ENCODE measurements around the gene WWOX. TPM values are rescaled to one million over a fixed set of nuclear protein-coding genes. Genes with fewer than 3 reads are reported as not detected.

Gene WWOX
- total and polyA plus RNA-seq, 2 of the 4 experiments (the other 2 are of a cell fraction), result 2.7 to 5.4 TPM

DNA sequence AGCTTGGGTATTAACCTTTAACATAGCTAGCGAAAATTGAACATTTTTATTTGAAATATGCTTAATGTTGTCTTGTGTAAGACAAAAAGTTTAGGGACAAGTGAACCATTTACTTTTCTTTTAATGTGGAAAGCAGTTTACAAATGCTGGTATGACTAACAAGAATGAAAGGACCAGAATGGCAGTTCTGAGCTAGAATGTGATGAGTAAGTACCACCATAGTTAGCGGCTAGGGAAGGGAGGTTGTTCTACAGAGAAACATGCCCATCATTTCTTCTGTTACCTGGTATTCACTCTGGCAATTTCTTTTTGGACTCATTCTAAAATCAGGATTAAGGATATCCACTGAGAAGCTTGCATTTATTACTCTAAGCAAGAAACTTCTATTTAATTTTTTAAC, 121.1 kb downstream of the WWOX start:
- Histone ChIP-seq H3K4me1 (ENCODE audit: control insufficient read depth, insufficient read depth, low read length) (no peaks in the 10 kb centered on the region), H4K8ac (ENCODE audit: low read depth in 2 of 2, low read length in 2 of 2) (no peak overlapping the region), H3K27me3 (ENCODE audit: control insufficient read depth, insufficient read depth, low read length) (no peaks in the 10 kb centered on the region), H3K9me1 (ENCODE audit: insufficient read depth, low read length) (no peaks in the 10 kb centered on the region), H3K27ac (ENCODE audit: insufficient read depth, low read length) (no peak overlapping the region), H3K23ac (ENCODE audit: low read depth, low read length) (no peak overlapping the region), H3K36me3 (ENCODE audit: control insufficient read depth, insufficient read depth, low read length) (no peaks in the 10 kb centered on the region), H2AK5ac (ENCODE audit: low read depth, low read length) (no peak overlapping the region), H3K18ac (ENCODE audit: low read depth, low read length) (no peak overlapping the region), H4K20me1 (ENCODE audit: insufficient read depth, low read length) (no peaks in the 10 kb centered on the region), H4K91ac (ENCODE audit: insufficient read depth, low read depth, low read length) (no peak overlapping the region), H3K4ac (ENCODE audit: low read depth, low read length) (no peak overlapping the region), H3K56ac (ENCODE audit: extremely low read depth, insufficient read depth, low read length) (no peak overlapping the region), H2BK5ac (ENCODE audit: low read depth, low read length, poor library complexity, severe bottlenecking) (no peak overlapping the region), H2AK9ac (replicated peaks; ENCODE audit: low read depth, low read length, poor library complexity) (no peak overlapping the region), H2BK20ac (ENCODE audit: low read depth, low read length) (no peak overlapping the region), H3K4me2 (ENCODE audit: low read depth, low read length) (no peak overlapping the region), H4K5ac (ENCODE audit: low read depth, low read length) (no peak overlapping the region), H3K14ac (replicated peaks; ENCODE audit: low read depth, low read length) (no peak overlapping the region), H3K4me3 (ENCODE audit: insufficient read depth, low read depth, low read length) (no peak overlapping the region), H2BK120ac (ENCODE audit: low read depth, low read length) (no peak overlapping the region), H2BK15ac (ENCODE audit: low read depth, low read length) (no peak overlapping the region), H3K9ac (ENCODE audit: low read depth, low read length) (no peak overlapping the region), H2AFZ (replicated peaks; ENCODE audit: low read length, poor library complexity) (no peak overlapping the region), H3K79me1 (ENCODE audit: low read depth in 1 of 2, low read length in 2 of 2) (no peaks in the 10 kb centered on the region), H3K9me3 (ENCODE audit: control insufficient read depth, insufficient read depth, low read length) (no peaks in the 10 kb centered on the region)
- dilution Hi-C loops (cut with HindIII; ENCODE audit: low sequenced_read_pairs, unreplicated experiment), result no loop called here
- ATAC-seq (ENCODE audit: low read depth), result no peak
- no peak for DNase-seq
- TF ChIP-seq, protein P1, sequence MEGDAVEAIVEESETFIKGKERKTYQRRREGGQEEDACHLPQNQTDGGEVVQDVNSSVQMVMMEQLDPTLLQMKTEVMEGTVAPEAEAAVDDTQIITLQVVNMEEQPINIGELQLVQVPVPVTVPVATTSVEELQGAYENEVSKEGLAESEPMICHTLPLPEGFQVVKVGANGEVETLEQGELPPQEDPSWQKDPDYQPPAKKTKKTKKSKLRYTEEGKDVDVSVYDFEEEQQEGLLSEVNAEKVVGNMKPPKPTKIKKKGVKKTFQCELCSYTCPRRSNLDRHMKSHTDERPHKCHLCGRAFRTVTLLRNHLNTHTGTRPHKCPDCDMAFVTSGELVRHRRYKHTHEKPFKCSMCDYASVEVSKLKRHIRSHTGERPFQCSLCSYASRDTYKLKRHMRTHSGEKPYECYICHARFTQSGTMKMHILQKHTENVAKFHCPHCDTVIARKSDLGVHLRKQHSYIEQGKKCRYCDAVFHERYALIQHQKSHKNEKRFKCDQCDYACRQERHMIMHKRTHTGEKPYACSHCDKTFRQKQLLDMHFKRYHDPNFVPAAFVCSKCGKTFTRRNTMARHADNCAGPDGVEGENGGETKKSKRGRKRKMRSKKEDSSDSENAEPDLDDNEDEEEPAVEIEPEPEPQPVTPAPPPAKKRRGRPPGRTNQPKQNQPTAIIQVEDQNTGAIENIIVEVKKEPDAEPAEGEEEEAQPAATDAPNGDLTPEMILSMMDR (conservative IDR thresholded peaks at IDR 0.05; ENCODE audit: low read depth, low read length), result no peak
- no peak for TF ChIP-seq CEBPB (IDR thresholded peaks at IDR 0.05; ENCODE audit: low read depth, low read length)
- TF ChIP-seq CHD1 (IDR thresholded peaks at IDR 0.05; ENCODE audit: low read depth, low read length), result no peak
- TF ChIP-seq POLR2A (IDR thresholded peaks at IDR 0.05; ENCODE audit: low read depth, low read length), result no peak
- no peak for TF ChIP-seq FOS (IDR thresholded peaks at IDR 0.05; ENCODE audit: low read depth, low read length)
- TF ChIP-seq, protein P2, sequence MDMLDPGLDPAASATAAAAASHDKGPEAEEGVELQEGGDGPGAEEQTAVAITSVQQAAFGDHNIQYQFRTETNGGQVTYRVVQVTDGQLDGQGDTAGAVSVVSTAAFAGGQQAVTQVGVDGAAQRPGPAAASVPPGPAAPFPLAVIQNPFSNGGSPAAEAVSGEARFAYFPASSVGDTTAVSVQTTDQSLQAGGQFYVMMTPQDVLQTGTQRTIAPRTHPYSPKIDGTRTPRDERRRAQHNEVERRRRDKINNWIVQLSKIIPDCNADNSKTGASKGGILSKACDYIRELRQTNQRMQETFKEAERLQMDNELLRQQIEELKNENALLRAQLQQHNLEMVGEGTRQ (IDR thresholded peaks at IDR 0.05; ENCODE audit: low read depth, low read length), result no peak
- no peak for TF ChIP-seq NFE2L2 (IDR thresholded peaks at IDR 0.05; ENCODE audit: low read depth, low read length)
- no peak for TF ChIP-seq RAD21 (IDR thresholded peaks at IDR 0.05; ENCODE audit: low read length)
- TF ChIP-seq SMC3 (IDR thresholded peaks at IDR 0.05; ENCODE audit: low read depth, low read length), result no peak
- no peak for TF ChIP-seq RFX5 (IDR thresholded peaks at IDR 0.05; ENCODE audit: low read depth, low read length)
- no peak for TF ChIP-seq BHLHE40 (IDR thresholded peaks at IDR 0.05; ENCODE audit: low read depth, low read length)
- TF ChIP-seq, protein P3, sequence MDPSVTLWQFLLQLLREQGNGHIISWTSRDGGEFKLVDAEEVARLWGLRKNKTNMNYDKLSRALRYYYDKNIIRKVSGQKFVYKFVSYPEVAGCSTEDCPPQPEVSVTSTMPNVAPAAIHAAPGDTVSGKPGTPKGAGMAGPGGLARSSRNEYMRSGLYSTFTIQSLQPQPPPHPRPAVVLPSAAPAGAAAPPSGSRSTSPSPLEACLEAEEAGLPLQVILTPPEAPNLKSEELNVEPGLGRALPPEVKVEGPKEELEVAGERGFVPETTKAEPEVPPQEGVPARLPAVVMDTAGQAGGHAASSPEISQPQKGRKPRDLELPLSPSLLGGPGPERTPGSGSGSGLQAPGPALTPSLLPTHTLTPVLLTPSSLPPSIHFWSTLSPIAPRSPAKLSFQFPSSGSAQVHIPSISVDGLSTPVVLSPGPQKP (IDR thresholded peaks at IDR 0.05; ENCODE audit: borderline replicate concordance, low read depth, low read length), result no peak
- no peak for TF ChIP-seq RCOR1 (IDR thresholded peaks at IDR 0.05; ENCODE audit: insufficient replicate concordance, low read length)
- no peak for TF ChIP-seq MXI1 (IDR thresholded peaks at IDR 0.05; ENCODE audit: borderline replicate concordance, low read depth, low read length)
- no peak for TF ChIP-seq MAZ (IDR thresholded peaks at IDR 0.05; ENCODE audit: borderline replicate concordance, low read depth, low read length)
- no peak for TF ChIP-seq MAFK (IDR thresholded peaks at IDR 0.05; ENCODE audit: low read depth, low read length)
- WGBS, 2 experiments (ENCODE audit: extremely low coverage in 2 of 2, insufficient read length in 1 of 2), result 60% methylated on average over 1 of the region's 2 CpGs; no CpG with 5 or more reads in 1 of the 2 experiments
- BruUV-seq (replicated peaks), result no TSS peak
- ChIA-PET POLR2A (ENCODE audit: unreplicated experiment) (no interaction called here), CTCF (interaction anchor here (1.2 kb wide), 1 partner anchor 11 kb away, joined by 3 read pairs; no protein-coding TSS in a partner anchor)
- intact Hi-C loops (cut with micrococcal nuclease), result no loop called here
- in situ Hi-C loops (cut with MboI; ENCODE audit: low sequenced_read_pairs), result no loop called here
